Stimulated activated naive CD8-positive, alpha-beta T cell treated with anti-CD3 and anti-CD28 coated beads, Interleukin-15, Interleukin-2, amounts not matched to agents 100 U/mL and 50 U/mL, for 24 hours (primary cell): ENCODE data around the gene ZNF22.

Source experiments
- ATAC-seq: fragments of 150-1000 bp; cut with Tn5 transposase; one replicate; pipeline ENCODE4 v1.10.0; 2021
- DNase-seq: peaks from one replicate; pipeline ENCODE4 v3.0.0; 2021

Gene ZNF22

DNA sequence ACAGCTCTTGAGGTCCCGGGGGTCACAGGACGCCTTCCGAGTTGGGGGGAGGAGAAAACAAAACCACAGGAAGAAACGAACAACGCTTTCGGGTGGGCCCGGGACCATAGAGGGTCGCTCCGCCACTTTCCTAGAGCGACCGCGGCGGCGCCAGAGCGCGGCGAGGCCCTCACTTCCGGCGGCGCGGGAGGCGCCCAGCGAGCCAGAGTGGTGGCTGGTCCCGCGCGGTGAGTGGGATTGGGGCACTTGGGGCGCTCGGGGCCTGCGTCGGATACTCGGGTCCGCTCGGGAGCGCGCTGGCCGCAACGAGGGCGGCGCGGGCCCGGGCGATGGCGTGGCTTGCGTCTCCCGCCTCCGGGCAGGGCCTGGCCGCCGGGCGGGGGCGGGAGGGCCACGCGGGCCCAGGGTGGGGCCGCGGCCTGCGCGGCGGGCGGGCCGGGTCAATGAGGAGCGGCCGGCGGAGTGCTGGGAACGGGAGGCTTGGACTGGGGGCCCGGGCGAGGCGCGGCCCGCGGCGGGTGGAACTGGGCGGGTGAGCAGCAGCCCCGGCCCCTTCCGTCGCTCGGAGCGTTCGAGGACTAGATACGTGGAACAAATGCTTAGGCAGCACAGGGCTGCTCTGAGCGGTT lies at the start of gene ZNF22:
Gene ZNF22, plus strand, starts transcription at position 172 of the 629 bp plus-strand sequence. CDS start 2,446 bp downstream, outside the sequence.
- ATAC-seq (peak; percentile 92), DNase-seq (peak; percentile 77)

DNA sequence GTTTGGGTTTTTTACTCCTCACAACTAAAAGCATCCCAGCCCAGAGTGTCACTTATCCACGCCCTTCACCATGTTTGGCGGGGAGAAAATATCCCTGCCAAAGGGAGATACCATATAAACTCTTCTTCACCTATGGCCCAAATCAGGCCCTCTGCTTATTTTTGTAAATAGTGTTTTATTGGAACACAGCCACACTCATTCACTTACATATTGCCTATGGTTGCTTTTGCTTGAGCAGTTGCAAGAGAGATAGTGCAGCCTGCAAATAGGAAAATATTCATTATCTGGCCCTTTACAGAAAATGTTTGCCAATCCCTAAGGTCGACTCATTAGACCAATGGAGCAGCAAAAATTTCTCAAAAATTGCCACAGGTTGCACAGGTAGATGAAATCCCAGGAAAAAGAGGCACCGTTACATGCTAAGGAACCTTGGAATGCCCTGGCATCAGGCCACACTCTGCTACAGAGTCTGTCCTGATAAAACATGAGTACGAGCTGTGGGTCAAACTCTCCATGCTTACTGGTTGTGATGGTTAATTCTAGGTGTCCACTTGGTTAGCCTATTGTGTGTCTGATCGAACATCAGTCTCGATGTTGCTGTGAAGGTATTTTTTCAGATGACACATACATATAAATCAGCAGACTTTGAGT lies 49.0 kb upstream of the ZNF22 start:
- DNase-seq (no peak), ATAC-seq (no peak)

DNA sequence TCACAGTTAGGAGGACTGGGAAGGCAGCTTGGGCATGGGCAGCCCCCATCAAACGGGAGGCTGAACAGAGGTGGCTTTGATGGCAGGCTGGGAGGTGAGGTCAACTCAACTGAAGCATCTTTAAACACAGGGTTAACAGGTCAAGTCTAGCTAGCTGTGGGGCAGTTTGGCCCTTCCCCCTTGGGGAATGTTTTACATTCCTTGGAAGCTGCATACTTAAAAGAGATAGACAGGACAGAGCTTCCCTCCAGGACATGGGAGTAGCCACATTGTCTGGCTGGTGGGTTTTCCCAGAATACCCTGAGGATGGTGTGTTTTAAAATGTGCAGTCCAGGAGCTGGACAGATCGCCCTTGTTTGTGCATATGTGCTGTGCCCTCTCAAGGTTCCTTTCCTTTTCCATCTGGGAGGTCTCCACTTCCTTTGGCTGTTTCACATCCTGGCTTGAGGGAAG lies 47.9 kb upstream of the ZNF22 start:
- ATAC-seq (no peak), DNase-seq (no peak)

GRCh38 chr10:44954042-44954441 lies 46.7 kb upstream of the ZNF22 start:
- ATAC-seq, result no peak
- no peak for DNase-seq

DNA sequence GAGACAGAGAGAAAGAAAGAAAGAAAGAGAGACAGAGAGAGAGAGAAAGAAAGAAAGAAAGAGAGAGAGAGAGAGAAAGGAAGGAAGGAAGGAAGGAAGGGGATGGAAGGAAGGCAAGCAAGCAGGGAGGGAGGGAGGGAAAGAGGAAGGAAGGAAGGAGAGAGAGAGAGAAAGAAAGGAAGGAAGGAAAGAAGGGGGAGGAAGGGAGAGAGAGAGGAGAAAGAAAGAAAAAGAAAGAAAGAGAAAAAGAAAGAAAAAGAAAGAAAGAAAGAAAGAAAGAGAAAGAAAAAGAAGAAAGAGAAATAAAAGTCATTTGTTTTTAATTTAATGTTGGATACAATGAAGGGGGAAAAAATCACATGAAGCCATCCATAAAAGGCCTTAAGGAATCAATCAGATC lies 45.8 kb upstream of the ZNF22 start:
- no peak for DNase-seq
- ATAC-seq, result no peak

DNA sequence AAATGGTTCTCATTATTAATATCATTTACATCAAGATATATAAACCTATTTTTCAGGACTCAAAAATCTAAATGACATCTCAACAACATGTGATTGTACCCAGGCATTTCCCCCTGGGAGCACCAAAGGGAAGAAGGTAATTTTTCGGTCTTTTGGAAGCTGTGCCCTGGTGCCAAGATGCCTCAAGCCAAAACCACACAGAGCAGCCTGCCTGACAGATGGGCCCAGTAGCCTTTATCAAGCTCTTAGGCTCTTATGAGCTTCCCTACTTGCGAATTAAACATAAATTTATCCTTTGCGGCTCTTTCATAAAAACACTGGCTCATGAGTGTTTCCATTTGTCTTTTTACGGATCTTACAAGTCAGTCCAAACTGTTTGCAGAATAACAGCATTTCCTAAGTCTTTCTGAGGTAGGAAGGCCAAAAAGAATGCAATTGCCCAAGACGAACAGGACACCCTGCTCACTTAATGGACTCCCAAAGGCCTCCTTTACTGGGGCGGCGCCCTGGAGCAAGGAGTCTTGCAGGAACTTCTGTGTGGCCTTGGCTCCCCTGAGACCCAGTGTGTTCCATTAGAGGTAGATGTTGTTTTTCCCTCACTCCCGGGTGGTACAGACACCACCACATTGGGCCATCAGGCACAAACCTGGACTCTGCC lies 45.2 kb upstream of the ZNF22 start:
- ATAC-seq, result no peak
- DNase-seq, result no peak

DNA sequence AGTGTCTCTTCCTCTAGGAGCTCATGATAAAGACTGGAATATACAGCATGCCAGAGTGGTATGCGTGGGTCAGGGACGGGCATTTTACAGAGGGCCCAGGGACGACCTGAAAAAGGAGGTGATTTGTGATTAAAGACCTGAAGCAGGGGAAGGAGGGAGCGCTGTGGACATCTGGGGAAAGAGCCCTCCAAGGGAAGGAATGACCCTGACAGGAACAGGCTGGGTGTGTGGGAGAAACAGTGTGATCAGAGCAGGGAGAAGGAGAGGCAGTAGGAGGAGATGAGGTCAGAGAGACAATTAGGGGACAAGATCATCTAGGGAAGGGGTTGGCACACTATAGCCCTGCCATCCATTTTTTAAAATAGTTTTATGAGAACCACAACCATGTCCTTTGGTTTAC lies 44.5 kb upstream of the ZNF22 start:
- no peak for DNase-seq
- ATAC-seq, result no peak

- ATAC-seq (no peak), DNase-seq (no peak)
Observed at GRCh38 chr10:44956717-44957706, 43.7 kb upstream of the ZNF22 start.

DNA sequence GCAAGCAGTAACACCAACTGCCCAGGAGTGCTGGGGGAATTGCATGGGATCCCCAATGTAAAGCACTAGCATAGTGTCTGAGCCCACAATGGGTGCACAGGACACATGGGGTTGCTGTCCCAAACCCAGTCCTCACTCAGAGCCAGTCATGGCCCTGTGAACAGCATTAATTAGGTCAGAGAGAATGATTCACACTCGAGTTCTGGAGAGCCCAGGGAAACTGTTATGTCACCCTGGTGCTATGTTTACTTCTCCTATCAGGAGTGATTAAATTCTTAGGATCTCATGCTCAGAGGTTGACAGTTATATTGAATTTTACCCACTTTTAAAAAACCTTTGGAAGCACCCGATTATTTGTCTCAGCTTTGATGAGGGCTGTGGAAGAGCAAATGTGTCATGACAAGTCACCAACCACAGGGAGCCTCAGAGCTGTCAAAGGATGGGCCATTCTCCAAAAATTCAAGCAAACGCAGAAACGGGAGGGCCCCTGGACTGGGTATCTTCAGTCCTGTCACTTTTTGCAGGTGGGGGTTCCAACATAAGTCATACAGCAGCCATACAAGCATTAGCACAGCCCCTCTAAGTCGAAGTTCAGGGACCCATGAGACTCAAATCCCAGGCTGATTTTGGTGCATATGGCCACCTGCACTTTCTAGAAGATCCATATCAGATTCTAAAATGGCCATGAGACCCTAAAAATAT lies 42.4 kb upstream of the ZNF22 start:
- no peak for DNase-seq
- ATAC-seq, result no peak

DNA sequence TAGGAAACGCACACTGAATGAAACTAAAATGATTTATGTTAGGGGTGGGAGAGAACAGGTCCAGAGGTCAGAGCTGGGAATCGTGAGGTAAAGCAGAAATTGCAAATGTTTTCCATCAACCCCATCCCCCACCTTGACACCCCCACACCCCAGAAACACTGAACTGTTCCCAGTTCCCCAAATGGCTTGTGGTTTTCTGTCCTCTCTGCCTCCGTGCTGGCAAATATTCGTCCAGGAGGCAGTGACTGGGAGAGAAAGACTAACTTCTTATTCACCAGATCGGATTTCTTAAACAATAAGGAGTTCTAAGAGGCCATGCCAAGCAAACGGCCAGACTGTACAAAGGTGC lies 41.9 kb upstream of the ZNF22 start:
- DNase-seq (no peak), ATAC-seq (no peak)

GRCh38 chr10:44959247-44960087 lies 41.3 kb upstream of the ZNF22 start, which contains the start of gene RASSF4:
Gene RASSF4, plus strand, starts transcription at chr10:44959802. Its CDS starts 10,401 bp downstream, at chr10:44970203.
- DNase-seq (peak; percentile 95), ATAC-seq (peak; percentile 100)

- ATAC-seq (no peak), DNase-seq (no peak)
Observed at GRCh38 chr10:44960088-44960460, 40.6 kb upstream of the ZNF22 start.

GRCh38 chr10:44960482-44961229 lies 40.1 kb upstream of the ZNF22 start:
- ATAC-seq (no peak), DNase-seq (no peak)

DNA sequence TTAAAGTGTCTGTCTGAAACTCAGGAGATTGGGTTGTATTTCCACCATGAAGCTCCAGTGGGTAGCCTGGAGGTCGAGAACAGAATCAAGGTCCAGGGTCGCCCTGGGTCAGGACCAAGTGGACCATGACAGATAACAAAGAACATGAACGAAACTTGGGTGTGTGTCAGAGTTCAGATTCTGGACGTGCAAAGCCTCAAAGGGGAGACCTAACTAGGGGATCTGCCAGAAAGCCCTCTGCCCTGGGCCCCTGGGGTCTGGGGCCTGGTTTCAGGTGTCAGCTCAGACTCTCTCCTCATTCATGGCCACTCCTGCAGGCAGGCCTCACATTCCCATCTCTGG lies 39.5 kb upstream of the ZNF22 start:
- ATAC-seq (no peak), DNase-seq (no peak)

GRCh38 chr10:44961931-44962750 lies 38.6 kb upstream of the ZNF22 start:
- no peak for ATAC-seq
- DNase-seq, result no peak

- no peak for DNase-seq
Observed at GRCh38 chr10:44962870-44963738, 37.6 kb upstream of the ZNF22 start.

DNA sequence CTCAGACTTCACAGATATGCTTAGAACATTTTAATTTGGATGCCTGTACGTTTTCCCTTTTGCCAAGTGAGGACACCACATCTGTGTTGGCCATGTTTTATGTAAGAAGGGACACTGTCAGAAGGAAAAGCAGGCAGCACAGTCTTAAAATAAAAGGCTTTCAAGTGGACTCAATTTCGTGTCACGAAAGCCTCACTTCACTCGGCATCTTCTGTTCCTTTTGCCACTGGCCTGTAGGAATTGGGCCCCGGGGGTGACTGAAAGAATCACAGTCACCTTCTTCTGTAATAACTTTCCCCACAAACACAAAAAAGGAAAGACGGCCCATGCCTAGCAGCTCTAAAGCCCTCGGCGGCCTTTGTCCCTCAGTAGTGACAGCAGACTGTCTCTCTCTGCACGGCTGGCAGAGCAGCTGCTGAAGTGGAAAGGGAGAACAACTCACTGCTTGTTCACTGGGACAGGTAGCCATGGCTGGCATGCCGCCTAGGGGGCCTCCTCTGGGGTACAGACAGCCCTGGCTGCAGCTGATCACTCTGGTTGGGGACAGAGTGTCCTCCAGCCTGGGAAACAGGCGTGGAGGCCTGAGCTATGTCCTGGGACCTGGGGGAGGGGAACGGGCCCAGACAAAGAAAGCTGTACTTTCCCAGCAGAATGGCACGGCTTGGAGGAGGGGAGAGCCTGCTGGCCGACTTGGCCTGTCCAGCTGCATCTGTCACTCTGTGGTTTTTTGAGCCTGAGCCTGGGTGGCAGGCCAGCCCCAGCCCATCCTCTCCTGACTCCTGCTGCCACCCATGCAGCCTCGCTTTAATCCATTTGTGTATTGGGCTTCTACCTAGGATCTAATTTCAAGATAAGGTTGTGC lies 36.7 kb upstream of the ZNF22 start:
- DNase-seq (no peak), ATAC-seq (no peak)

More at GRCh38 chr10:44962870-44963738, 37.6 kb upstream of the ZNF22 start:
- ATAC-seq, result no peak
